Measurements from ENCODE around the gene KRT33B.

The KRT33B gene

DNA sequence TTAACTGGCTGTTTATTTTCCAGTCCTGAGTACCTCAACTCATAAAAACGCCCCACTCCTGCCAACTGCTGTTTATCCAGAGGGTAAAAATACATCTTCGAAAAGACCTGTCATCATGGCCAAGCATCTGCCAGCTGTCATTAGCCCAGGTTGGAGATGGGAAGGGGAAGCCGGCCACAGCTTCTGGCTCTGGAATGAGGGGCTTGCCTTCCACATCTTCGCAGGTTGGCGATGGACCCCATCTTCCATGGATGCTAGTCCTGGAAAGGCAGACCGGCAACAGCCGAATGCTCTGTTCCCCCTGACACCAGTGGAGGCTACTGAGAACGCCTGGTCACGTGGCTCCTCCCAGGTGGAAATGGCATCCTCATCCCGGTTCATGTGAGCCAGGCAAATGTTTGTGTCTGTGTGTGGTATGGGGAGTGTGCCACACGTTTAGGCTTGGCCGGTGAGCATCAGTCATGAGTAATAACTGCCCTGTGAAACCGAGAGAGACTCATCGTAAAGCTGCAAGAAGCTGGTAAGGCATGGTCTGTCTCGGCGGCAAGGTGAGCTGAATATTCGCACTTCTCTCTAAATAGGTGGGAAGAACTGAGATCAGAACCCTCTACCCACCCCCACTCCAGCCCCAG is 53.7 kb downstream of the KRT33B start:
- no peaks in the 10 kb centered on the region for H3K36me3 ChIP-seq
- peaks cover 96% of the 10 kb centered on the region for H3K27me3 ChIP-seq (ENCODE audit: insufficient read depth, low read depth, severe bottlenecking)
- H3K4me3 ChIP-seq (ENCODE audit: low read depth, low read length) = no peak overlapping the region
- peaks cover 17% of the 10 kb centered on the region for H3K9me3 ChIP-seq (ENCODE audit: severe bottlenecking)
- TF ChIP-seq CTCF (IDR thresholded peaks at IDR 0.05; ENCODE audit: low read depth, low read length) = no peak
- no peak overlapping the region for H3K27ac ChIP-seq
- no peak for DNase-seq

GRCh38 chr17:41315204-41315794 is 54.3 kb downstream of the KRT33B start, which contains the start of gene KRTAP17-1:
Gene KRTAP17-1 (minus strand): TSS chr17:41315710. CDS start chr17:41315650, 60 bp downstream.
- Histone ChIP-seq H3K9me3 (ENCODE audit: severe bottlenecking) (peaks cover 11% of the 10 kb centered on the region), H3K36me3 (no peaks in the 10 kb centered on the region), H3K27ac (no peak within 1 kb of the TSS), H3K4me3 (ENCODE audit: low read depth, low read length) (no peak within 1 kb of the TSS), H3K27me3 (ENCODE audit: insufficient read depth, low read depth, severe bottlenecking) (peaks cover 96% of the 10 kb centered on the region)
- no peak for DNase-seq
- no peak for TF ChIP-seq CTCF (IDR thresholded peaks at IDR 0.05; ENCODE audit: low read depth, low read length)
